T-helper 17 cell (primary cell): ENCODE results near the gene HNRNPK. TPM values are rescaled to one million over a fixed set of nuclear protein-coding genes. Genes with fewer than 3 reads are reported as not detected.

ENCODE experiments used
- total RNA-seq, 4 donors: library from RNA in 2 of 4; stranded (reverse) in 2 of 4; gene quantifications; one replicate each; pipeline ENCODE4 v1.2.3 and lab custom pipeline; 2022 to 2026

HNRNPK gene
- total RNA-seq, 2 donors from 2014 or later: 612 to 613 TPM

Other genes with a start within 250 kb of the HNRNPK start
- 1 to 10 TPM; 5.9 to 7.9 TPM for gene GKAP1, start 162.4 kb downstream of the HNRNPK start, total RNA-seq
- gene KIF27, start 58.8 kb downstream of the HNRNPK start, total RNA-seq: 1 to 10 TPM; 4.9 to 7.2 TPM
- 1 to 10 TPM in 1 of 2 donors, under 1 TPM in 1; 0.89 to 2.7 TPM for gene RMI1, start 590 bp upstream of the HNRNPK start, total RNA-seq